Lung (tissue), 12 donors: Measurements from ENCODE around the gene NSD1. TPM values are rescaled to one million over a fixed set of nuclear protein-coding genes. Genes with fewer than 3 reads are reported as not detected.

Experiments used
- ATAC-seq: fragments of 200-7000 bp; cut with Tn5 transposase; one replicate; pipeline ENCODE4 v1.9.1; 2020; ENCODE audit warnings: moderate number of reproducible peaks; ENCODE audit not compliant: insufficient read depth, low FRiP score
- DNase-seq, 3 donors: peaks; one replicate each; pipeline ENCODE4 v3.0.0-alpha.2; 2013 to 2017
- H3K27ac ChIP-seq, 2 donors: one replicate each; pipeline ENCODE4 v1.5.1; 2013; ENCODE audit warnings: mild to moderate bottlenecking in 2 of 2, moderate library complexity in 2 of 2, control low read depth in 1 of 2, inconsistent platforms in 1 of 2, low read depth in 1 of 2, low read length in 1 of 2
- H3K27me3 ChIP-seq, 3 donors: one replicate each; pipeline ENCODE4 v1.5.1; 2013; ENCODE audit warnings: low read length in 2 of 3; ENCODE audit not compliant: control insufficient read depth in 3 of 3, insufficient read depth in 3 of 3
- H3K36me3 ChIP-seq, 4 donors: one replicate each; pipeline ENCODE4 v1.5.1; 2013; ENCODE audit warnings: low read length in 4 of 4, mild to moderate bottlenecking in 1 of 4, moderate library complexity in 1 of 4; ENCODE audit not compliant: control insufficient read depth in 4 of 4, insufficient read depth in 4 of 4
- H3K4me1 ChIP-seq, 5 donors: one replicate each; pipeline ENCODE4 v1.5.1; 2013; ENCODE audit warnings: low read length in 5 of 5, mild to moderate bottlenecking in 2 of 5, moderate library complexity in 1 of 5; ENCODE audit not compliant: control insufficient read depth in 5 of 5, insufficient read depth in 5 of 5
- H3K4me3 ChIP-seq: one replicate; pipeline ENCODE4 v1.5.1; 2013; ENCODE audit warnings: mild to moderate bottlenecking, control low read depth, moderate library complexity
- H3K9ac ChIP-seq, 2 donors: one replicate each; pipeline ENCODE4 v1.5.1; 2013; ENCODE audit warnings: low read length in 2 of 2, control low read depth in 1 of 2; ENCODE audit not compliant: insufficient read depth in 1 of 2
- H3K9me3 ChIP-seq, 4 donors: one replicate each; pipeline ENCODE4 v1.5.1; 2013; ENCODE audit warnings: low read length in 3 of 4, mild to moderate bottlenecking in 1 of 4, moderate library complexity in 1 of 4; ENCODE audit not compliant: control insufficient read depth in 4 of 4, insufficient read depth in 3 of 4
- WGBS, 2 donors: extraction: QIAGEN DNeasy Blood & Tissue Kit; methylation state at CpG; one replicate each; pipeline ENCODE4 v1.1.7; 2013; 5-methylcytosine and 5-hydroxymethylcytosine counted together
- polyA plus RNA-seq, 2 donors: library from polyadenylated mRNA; stranded (reverse); fragments of 200-250 nt; gene quantifications; one replicate each; pipeline ENCODE4 v1.2.1, GENCODE V29; 2013
- total RNA-seq, 2 donors: library from RNA; depleted of rRNA in 1 of 2; stranded (reverse); fragments of >200 nt in 1 of 2; gene quantifications; one replicate each; pipeline ENCODE4 v1.2.1, GENCODE V29; 2014 to 2021
- TF ChIP-seq, protein P1 (sequence below): IDR thresholded peaks from 2 replicates; pipeline ENCODE4 v1.5.1; 2012; ENCODE audit warnings: mild to moderate bottlenecking; ENCODE audit errors: control extremely low read depth, extremely low read depth
- donor health status: control.
- donor health status: control.
- donor health status: Bipolar disorder and iron deficiency.
- donor health status: healthy.
- donor health status: DM: yes; HTN: yes; CAD: no.

Gene NSD1
- total and polyA plus RNA-seq, 4 donors: 8.0 to 81.7 (median 43.2) TPM

DNA sequence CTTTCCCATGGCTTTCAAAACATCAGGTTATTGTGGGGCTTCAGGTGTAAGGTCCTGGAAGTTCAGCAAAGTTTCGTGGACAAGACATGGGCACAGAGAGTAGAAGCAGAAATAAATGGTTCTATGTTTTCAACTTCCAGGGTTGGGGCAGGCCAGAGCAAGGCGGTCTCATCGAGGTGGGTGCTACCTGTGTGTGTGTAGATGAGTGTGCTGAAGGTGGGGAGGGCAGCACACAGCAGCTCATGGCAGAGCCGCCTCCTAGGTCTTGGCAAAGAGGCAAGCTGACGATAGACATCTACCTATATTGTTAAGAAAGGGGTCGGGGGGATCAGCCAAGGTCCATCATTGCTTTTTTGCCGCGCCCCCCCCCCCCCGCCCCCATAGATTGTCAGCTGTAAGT, 166.1 kb downstream of the NSD1 start:
- Histone ChIP-seq H3K27ac (peak overlapping the region in 1 of 2 donors; percentile 85), H3K9ac (no peak overlapping the region), H3K36me3 (peaks cover 4 to 26% (median 17%) of the 10 kb centered on the region in 4 donors), H3K4me1 (peaks cover 0 to 30% (median 18%) of the 10 kb centered on the region in 5 donors), H3K9me3 (no peaks in the 10 kb centered on the region), H3K4me3 (no peak overlapping the region), H3K27me3 (no peaks in the 10 kb centered on the region)
- ATAC-seq (no peak), DNase-seq (no peak)
- TF ChIP-seq, protein P1, sequence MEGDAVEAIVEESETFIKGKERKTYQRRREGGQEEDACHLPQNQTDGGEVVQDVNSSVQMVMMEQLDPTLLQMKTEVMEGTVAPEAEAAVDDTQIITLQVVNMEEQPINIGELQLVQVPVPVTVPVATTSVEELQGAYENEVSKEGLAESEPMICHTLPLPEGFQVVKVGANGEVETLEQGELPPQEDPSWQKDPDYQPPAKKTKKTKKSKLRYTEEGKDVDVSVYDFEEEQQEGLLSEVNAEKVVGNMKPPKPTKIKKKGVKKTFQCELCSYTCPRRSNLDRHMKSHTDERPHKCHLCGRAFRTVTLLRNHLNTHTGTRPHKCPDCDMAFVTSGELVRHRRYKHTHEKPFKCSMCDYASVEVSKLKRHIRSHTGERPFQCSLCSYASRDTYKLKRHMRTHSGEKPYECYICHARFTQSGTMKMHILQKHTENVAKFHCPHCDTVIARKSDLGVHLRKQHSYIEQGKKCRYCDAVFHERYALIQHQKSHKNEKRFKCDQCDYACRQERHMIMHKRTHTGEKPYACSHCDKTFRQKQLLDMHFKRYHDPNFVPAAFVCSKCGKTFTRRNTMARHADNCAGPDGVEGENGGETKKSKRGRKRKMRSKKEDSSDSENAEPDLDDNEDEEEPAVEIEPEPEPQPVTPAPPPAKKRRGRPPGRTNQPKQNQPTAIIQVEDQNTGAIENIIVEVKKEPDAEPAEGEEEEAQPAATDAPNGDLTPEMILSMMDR: no peak
- WGBS, 2 donors: 60 to 76% methylated on average over 9 of the region's 9 CpGs

GRCh38 chr5:177300236-177300880, 166.8 kb downstream of the NSD1 start:
- DNase-seq: peak; percentile 59 to 81 (median 77)
- peak overlapping the region in 1 of 2 donors; percentile 81 for H3K27ac ChIP-seq
- peaks cover 4 to 22% (median 13%) of the 10 kb centered on the region in 4 donors for H3K36me3 ChIP-seq
- no peaks in the 10 kb centered on the region for H3K9me3 ChIP-seq
- ATAC-seq: peak; percentile 24
- no peak overlapping the region for H3K4me3 ChIP-seq
- H3K27me3 ChIP-seq: no peaks in the 10 kb centered on the region
- H3K4me1 ChIP-seq: peaks cover 0 to 34% (median 18%) of the 10 kb centered on the region in 5 donors
- TF ChIP-seq, protein P1: no peak
- WGBS, 2 donors: 11 to 29% methylated on average over 4 of the region's 4 CpGs
- H3K9ac ChIP-seq: no peak overlapping the region

- ATAC-seq: no peak
- Histone ChIP-seq H3K9me3 (no peaks in the 10 kb centered on the region), H3K4me1 (peaks cover 0 to 36% (median 18%) of the 10 kb centered on the region in 5 donors), H3K36me3 (peaks cover 4 to 21% (median 13%) of the 10 kb centered on the region in 4 donors), H3K4me3 (no peak overlapping the region), H3K27ac (peak overlapping the region in 1 of 2 donors; percentile 80), H3K27me3 (no peaks in the 10 kb centered on the region), H3K9ac (no peak overlapping the region)
- TF ChIP-seq, protein P1: no peak
- no peak for DNase-seq
- 81 to 96% methylated on average over 2 of the region's 2 CpGs for WGBS, 2 donors
Observed at GRCh38 chr5:177300951-177301350, 167.4 kb downstream of the NSD1 start.
